HG03196 (cell line): ENCODE measurements around the gene DDX24.

Experiments
- ATAC-seq: cut with Tn5 transposase; IDR thresholded peaks from one replicate; pipeline ENCODE4 v1.9.1; 2021; ENCODE audit not compliant: unreplicated experiment

Gene DDX24, protein sequence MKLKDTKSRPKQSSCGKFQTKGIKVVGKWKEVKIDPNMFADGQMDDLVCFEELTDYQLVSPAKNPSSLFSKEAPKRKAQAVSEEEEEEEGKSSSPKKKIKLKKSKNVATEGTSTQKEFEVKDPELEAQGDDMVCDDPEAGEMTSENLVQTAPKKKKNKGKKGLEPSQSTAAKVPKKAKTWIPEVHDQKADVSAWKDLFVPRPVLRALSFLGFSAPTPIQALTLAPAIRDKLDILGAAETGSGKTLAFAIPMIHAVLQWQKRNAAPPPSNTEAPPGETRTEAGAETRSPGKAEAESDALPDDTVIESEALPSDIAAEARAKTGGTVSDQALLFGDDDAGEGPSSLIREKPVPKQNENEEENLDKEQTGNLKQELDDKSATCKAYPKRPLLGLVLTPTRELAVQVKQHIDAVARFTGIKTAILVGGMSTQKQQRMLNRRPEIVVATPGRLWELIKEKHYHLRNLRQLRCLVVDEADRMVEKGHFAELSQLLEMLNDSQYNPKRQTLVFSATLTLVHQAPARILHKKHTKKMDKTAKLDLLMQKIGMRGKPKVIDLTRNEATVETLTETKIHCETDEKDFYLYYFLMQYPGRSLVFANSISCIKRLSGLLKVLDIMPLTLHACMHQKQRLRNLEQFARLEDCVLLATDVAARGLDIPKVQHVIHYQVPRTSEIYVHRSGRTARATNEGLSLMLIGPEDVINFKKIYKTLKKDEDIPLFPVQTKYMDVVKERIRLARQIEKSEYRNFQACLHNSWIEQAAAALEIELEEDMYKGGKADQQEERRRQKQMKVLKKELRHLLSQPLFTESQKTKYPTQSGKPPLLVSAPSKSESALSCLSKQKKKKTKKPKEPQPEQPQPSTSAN

DNA sequence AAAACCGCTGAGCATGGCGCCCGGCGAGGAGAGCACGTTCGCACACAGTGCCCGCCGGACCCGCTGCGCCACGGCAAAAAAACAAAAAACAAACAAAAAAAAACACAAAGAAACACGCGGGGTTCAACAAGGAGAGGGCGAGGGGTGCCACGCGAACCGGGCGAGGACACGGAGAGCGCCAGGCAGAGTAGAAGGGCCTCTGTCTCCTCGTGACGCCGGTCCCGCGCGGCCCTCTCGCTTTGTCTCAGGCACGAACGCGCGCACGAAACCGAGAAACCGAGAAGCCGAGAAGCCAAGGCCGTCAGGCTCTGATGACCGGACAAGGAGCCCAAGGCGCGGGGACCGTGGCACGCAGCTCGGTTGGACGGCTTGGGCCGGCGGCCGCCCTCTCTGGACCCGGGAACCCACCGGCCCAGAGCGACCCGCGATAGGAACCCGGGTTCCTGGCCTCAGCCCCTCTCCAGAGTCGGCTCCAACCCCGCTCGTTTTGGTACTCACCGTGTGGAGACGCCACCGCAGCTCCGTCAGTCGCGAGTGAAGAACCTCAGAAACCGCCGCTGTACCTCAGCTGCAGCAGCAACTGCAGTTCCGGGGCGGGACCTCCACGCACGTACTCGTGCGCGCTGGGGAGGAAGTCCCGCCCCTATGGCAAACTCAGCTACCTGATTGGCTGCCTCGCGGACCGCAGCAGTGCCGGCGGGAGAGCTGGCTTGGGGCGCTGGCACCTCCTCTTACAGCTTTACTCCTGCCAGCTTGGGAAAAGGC lies at the start of gene DDX24, which contains the start of gene IFI27L1:
TSS of gene DDX24 (minus strand) at position 582 of the 765 bp plus-strand sequence. CDS start 1,460 bp downstream, outside the sequence.
TSS of gene IFI27L1 (plus strand) at position 690 of the 765 bp plus-strand sequence. CDS start 15,628 bp downstream, outside the sequence.
- ATAC-seq: peak; percentile 98

DNA sequence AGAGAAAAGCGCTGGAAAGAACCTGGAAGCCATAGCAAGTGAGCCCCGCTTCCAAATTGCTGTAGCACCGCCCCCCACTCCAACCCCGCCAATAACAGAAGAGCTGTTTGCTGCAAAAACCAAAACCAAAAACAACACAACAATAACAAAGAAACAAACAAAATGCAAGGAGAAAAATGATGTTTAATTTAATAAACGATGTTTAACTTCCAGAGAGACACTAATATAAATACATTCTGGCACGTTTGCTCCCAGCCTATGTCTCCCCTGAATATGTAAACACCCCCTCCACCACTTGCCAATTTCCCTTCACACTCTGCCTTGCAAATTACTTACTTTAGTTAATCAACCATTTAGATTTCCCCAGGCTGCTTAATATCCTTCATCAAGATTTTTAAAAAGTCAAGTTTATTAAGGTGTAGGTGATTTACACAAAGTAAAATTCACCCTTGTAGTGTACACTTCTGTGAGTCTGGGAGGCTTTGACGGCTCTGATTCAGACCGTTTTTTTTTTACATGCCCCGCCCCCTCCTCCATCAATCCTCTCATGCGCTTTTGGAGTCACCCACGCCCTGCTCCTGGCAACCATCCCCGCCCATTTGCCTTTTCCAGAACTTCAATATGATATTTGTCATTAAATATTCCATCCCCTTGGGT lies 48.9 kb upstream of the DDX24 start:
- no peak for ATAC-seq

DNA sequence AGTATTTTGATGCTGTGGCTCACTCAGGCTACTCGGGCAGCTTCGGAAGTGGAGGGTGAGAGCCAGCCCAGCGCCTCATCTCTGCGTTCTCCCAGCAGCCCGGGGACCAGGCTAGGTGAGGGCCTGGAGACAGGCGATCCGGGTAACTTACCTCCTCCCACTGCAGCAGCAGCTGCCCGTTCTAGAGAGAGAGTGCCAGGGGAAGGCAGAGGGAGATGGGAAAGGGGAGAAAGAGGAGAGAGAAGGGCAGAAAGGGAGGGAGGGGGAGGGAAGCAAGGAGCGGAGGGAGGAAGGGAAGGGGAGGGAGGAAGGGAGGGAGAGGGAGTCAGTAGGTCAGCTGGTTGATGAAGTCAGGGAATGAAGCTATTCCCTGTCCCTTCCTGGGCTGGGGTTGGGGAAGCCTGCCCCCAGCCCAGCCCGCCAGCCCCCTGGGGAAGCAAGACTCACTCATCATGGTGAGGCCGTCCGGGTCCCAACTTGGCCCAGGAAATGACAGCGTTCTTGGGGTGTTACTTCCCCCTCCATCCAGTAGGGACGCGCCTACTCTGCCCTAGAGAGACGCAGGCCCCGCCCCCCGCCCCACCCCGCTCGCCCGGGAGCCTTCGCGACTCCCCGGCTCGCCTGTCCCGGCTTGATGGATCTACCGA lies 48.2 kb upstream of the DDX24 start, which contains the start of gene IFI27L2:
TSS of gene IFI27L2 (minus strand) at position 494 of the 647 bp plus-strand sequence. CDS start at position 454, 40 bp downstream.
- ATAC-seq: peak; percentile 95

DNA sequence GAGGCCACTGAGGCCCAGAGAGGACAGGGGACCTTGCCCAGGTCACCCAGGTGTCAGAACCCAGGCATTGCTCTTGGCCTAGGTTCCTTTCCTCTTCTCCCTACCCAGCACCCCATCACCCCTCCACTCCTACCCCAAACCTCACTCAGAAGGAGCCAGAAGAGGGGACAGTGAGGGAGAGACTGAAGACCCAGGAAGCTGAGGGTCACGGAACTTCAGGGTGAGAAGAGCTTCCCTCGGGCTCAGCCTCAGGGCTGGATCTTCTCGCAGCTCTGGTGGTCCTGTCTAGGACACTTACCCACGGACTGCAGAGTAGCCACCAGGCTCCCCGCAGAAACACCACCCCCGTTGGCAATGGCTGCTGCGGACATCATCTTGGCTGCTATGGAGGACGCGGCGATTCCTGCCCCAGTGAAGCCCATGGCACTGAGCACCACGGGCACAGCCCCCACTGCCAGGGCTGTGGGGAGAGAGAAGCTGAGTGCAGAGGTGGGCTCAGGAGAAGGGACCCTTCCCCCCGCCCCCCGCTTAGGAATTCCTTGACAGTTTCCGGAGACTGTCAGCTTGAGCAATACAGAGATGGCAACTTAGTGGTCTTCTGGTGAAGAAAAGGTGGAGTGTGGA lies 47.3 kb upstream of the DDX24 start:
- no peak for ATAC-seq

DNA sequence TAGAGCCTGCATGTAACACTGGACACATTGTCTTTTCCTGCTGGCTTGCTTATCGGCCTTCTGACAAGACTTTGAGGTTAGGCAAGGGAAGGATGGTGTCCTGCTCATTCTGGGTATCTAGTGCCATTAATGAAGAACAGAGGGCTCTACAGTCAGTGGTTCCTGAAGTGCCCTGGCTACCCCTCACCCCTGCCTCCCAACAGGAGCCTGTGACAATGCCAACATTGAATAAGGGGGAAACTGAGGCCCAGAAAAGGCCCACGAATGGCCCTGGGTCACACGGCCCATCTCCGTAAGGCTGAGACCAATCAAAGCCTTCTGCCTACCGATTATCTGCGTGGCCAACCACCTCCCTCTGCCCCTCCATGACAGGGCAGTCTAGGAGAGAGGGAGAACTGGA lies 46.3 kb upstream of the DDX24 start:
- no peak for ATAC-seq

DNA sequence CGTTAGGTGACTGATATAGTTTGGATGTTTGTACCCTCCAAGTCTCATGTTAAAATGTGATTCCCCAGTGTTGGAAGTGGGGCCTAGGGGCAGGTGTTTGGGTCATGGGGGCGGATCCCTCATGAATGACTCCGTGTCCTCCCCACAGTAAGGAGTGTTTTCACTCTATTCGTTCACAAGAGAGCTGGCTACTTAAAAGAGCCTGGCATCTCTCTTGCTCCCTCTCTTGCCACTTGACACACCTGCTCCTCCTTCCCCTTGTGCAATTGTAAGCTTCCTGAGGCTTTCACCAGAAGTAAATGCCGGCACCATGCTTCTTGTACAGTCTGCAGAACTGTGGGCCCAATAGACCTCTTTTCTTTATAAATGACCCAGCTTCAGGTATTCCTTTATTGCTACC lies 45.8 kb upstream of the DDX24 start:
- ATAC-seq: no peak

DNA sequence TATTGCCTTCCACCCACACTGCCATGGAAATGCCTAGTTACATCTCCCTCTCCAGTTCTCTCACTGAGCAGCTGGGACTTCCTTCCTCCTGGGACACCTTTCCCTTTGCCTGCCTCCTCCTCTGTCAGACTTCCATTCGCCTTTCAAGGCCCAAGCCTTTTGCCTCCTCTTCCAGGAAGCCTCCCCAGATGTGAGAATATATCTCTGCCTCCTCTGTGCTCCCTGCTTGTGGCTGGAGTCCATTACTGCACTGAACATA lies 45.3 kb upstream of the DDX24 start:
- no peak for ATAC-seq

DNA sequence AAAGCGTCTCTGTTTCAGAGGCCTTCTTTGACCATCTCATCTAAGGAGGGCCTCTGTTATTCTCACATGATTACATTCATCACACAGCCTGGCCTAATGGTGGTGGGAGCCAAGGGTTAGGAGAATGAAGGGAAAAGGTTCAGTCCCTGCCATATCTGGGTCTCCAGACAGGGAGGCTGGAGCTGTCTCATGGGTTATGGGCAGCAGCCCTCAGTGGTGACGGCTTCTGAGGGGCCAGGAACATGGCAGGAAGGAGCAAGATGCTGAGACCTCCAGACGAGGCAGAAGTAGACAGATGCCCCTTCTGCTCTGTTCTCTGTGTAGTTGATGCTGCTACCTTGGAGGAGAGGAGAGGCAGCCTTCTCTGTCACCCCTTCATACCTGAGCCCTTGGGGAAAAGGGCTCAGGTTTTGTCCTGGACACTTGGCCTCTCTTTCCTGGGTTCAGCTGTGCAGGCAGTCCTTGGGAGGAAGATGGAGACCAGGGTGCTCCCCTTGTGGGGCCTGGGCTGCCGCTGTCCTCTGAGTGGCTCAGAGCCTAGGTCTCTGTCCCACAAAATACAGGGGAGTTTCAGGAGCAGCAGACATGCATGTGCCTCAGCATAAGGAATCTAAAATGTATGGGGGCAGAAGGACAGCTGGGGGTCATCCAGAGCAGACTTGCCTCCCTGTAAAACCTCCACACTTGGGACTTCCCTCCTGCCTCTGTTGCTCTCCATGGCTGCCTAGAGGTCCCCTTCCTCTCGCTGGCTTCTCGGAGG lies 44.8 kb upstream of the DDX24 start:
- ATAC-seq: no peak

DNA sequence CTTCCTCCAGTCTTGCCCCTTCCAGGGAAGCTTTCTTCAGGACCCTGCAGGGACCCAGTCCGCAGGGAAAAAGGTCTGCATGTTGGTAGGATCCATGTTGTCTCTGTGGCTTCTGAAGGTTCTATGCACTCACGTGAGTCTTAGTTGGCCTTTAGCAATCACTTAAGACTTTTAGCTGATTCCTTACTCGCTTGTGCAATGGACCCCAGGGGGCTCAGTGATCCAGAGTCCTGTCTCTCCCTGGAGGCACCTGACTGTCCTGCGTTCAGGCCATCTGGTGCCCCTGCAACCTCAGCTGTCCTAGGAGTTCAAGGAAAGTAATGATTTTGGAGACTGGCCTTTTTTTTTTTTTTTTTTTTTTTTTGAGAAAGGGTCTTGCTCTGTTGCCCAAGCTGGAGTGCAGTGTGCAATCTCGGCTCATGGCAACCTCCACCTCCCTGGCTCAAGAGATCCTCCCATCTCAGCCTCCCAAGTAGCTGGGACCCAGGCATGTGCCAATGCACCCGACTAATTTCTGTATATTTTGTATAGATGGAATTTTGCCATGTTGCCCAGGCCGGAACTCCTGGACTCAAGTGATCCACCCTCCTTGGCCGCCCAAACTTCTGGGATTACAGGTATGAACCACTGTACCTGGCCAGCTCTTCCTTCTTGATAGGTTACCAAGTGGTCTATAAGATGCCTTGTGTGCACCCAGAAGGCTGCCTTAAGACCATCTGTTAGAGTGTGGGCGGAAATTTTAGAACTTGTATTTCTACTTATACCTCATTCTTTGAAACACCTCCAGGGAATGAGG lies 43.8 kb upstream of the DDX24 start:
- ATAC-seq: no peak

DNA sequence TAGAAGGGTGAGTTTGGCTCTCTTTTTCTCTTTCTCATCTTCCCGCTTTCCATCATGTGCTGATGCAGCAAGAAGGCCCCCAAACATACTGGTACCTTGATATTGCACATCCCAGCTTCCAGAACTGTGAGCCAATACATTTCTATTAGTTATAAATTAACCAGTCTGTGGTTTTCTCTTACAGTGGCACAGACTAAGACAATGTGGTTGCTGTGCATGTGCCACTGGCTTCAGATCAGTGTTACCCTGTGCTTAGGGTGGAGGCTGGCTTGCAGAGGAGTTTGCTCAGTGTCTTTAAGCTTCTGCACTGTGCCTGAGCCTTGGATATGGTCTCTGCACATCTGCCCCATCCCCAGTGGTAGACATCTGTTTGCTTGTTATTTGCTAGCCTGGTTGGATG lies 42.9 kb upstream of the DDX24 start:
- no peak for ATAC-seq

DNA sequence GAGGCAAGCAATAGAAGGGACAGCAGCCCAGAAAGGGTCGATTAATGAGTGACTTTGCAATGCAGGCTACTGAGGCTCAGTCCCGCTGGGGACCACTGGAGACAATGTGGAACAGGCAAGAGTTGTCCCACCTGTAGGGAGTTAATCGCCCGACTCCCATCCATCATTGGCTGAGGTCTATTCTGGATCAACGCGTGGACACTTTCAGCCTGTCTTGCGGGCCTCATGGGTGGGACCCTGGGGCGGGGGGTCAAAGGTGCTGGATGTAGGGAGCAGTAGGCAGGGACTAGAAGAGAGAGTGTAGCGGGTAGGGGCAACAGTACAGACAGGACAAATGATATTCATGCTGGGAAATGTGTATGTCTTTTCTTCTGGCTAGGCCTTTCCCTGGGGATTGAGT lies 42.3 kb upstream of the DDX24 start:
- no peak for ATAC-seq

DNA sequence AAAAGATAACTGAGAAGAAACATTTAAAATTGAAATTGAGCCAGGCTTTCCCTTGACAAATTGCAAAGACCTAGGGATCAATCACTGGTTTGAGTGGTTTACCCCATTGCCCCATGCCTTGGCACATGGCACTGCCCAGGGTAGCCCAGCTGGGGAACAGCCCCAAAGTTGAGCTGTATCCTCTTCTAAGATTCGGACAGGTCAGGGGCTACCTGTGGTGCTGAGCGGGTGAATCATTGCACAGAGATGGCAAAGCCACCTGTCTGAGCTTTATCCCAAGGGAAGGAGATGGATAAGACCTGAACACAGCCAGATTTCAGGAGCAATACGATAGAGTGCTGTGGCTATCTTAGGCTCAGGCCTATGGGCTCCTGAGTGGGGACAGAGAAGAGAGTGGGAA lies 41.4 kb upstream of the DDX24 start:
- no peak for ATAC-seq

DNA sequence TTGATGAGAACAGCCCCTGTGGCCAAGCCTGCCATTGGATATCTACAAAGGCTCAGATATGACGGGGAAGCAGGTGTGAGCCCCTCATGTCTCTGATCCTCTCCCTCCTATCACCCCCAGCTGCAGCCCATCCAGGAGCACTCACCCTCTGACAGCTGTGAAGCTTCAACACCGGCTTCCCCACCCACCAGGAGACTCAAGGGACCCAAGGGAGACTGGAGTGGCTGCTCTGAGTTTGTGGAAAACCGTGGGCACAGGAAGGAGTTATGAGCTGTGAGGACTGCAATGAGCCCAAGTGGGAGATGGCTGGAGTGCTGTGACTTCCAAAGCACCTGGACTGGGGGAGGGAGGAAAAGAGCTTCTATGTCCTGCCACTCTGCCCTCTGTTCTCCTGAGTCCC lies 40.5 kb upstream of the DDX24 start:
- ATAC-seq: no peak

DNA sequence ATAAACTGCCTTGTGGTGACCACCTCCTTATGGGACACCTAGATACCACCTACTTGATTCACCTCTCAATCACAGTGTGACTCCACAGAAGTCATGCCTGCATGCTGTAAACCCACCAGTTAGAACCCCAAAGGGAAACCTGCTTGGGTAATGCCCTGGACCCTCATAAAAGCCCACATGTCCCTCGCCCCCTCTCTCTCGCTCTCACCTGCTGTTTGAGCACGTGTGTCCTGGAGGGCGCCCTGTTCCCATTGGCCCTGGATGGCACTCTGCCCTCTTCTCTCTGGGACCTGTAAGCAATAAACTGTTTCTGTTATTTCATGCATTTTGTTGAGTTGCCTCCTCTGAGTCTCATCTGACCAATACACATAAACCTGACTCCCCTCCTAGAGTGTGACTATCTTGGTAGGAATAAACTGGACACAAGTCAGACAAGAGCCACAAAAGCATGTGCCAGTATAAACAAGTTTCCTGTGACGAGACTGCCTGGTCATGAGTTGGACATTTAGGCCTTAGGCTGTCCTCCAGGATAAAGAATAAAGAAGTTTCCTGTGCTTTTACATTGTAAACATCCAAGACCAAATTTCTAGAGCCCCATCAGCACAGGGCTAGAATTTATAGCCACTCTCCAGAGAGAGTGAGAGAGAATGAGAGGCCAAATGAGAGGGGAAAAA lies 39.8 kb upstream of the DDX24 start:
- no peak for ATAC-seq

DNA sequence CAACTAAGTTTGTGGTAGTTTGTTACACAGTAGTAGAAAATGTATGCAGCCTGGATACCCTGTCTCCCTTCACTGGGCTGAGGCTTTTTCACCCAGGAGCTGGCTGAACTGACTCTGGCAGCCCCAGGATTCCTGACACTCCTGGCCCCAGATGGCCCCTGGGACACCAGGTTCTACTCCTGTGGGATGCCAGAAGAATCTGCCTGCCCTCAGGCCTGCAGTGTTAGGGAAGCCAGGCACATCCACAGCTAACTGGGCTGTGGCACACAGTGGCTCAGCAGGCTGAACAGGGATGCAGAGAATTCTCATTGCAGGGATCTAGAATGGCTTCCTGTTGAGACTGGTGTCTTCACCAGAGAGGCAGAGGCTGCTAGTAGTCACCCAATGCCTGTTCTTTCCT lies 38.1 kb upstream of the DDX24 start:
- ATAC-seq: no peak

DNA sequence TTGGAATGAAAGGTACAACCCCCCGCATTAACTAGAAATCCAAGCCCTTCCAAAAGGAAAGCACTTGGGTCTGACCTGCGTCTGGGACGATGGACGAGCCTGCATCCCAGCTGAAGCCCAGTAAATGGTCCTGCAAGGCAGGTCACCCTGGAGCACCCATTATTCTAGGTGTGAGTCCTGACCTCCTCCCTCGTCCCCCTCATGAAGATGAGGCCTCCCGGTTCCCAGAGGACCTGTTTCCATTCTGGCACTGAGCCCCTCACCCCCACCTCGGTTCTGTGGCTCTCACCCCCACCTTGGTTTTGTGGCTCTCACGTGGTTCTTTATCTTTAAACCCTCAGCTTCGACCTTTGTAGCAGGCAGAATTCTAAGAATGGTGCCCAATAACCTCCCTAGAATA lies 36.9 kb upstream of the DDX24 start:
- no peak for ATAC-seq

DNA sequence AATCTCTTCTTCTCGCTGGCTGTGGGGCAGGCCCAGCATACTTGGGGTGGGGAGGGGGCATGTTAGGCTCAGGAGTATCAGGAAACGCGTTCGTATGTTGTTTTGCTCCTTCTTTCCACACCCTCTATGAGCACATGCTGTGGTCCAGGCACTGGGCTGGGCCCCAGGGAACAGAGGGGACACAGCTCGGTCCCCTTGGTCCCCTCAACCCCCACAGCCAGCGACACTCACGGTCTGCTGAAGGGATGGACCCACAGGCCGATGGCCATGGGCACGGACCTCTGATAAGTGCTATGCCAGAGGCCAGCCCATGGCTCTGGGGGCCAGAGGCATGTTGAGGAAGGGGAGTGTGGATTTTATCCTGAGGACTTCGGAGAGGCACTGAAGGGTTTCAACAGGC lies 35.7 kb upstream of the DDX24 start:
- ATAC-seq: no peak

DNA sequence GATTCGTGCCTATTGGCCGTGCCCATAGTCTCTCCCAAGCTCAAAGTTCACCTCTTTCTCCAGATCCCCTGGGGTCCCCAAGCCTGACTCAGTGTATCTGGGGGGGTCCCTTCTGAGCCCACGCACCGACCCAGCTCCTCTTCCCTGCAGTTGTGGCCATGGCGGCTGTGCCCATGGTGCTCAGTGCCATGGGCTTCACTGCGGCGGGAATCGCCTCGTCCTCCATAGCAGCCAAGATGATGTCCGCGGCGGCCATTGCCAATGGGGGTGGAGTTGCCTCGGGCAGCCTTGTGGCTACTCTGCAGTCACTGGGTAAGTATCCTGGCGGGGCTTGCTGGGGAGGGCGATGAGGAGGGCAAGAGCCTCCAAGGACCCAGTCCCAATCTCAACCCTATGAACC lies 34.6 kb upstream of the DDX24 start:
- ATAC-seq: no peak
